LNCAP (cell line): ENCODE data around the gene ARHGAP15.

Source experiments
- CTCF ChIP-seq: fragments of 450-650 bp; IDR thresholded peaks from 2 replicates; pipeline ENCODE4 v1.5.1; 2017; ENCODE audit warnings: mild to moderate bottlenecking

ARHGAP15 gene

GRCh38 chr2:143248631-143249030 is 119.4 kb downstream of the ARHGAP15 start:
- no peak for TF ChIP-seq CTCF

- no peak for TF ChIP-seq CTCF
Observed at GRCh38 chr2:143251681-143252080, 122.5 kb downstream of the ARHGAP15 start.

GRCh38 chr2:143252138-143252907 is 123.1 kb downstream of the ARHGAP15 start:
- TF ChIP-seq CTCF: no peak

GRCh38 chr2:143254110-143254509 is 124.9 kb downstream of the ARHGAP15 start:
- no peak for TF ChIP-seq CTCF

- TF ChIP-seq CTCF: no peak
Observed at GRCh38 chr2:143255086-143255485, 125.9 kb downstream of the ARHGAP15 start.

GRCh38 chr2:143255899-143256298 is 126.7 kb downstream of the ARHGAP15 start:
- TF ChIP-seq CTCF: no peak

GRCh38 chr2:143258126-143258892 is 129.1 kb downstream of the ARHGAP15 start:
- TF ChIP-seq CTCF: no peak
